LNCaP clone FGC (cell line): Measurements from ENCODE around the gene KRTAP10-11.
"Not testable (repeated sequence)": the region's sequence is repeated elsewhere in the genome, so short reads cannot be mapped to it uniquely, and the experiment has no call there.

Experiments used
- DNase-seq: peaks from one replicate; pipeline ENCODE4 v3.0.0-alpha.2; 2011; ENCODE audit warnings: low read depth
- H3K4me3 ChIP-seq: 2 replicates; pipeline ENCODE4 v1.5.1; 2011; ENCODE audit warnings: mild to moderate bottlenecking, low read depth, low read length, control low read depth
- CTCF ChIP-seq: IDR thresholded peaks from 2 replicates; pipeline ENCODE4 v1.5.1; 2012; ENCODE audit warnings: mild to moderate bottlenecking; ENCODE audit not compliant: control insufficient read depth, insufficient read depth; ENCODE audit errors: extremely low read depth

Gene KRTAP10-11

GRCh38 chr21:44686000-44686781, 40.0 kb downstream of the KRTAP10-11 start:
- no peak for DNase-seq
- no peak overlapping the region for H3K4me3 ChIP-seq
- TF ChIP-seq CTCF, result no peak

- DNase-seq, result no peak
These were observed 40.8 kb downstream of the KRTAP10-11 start for GRCh38 chr21:44686843-44687561.

GRCh38 chr21:44687671-44688070, 41.5 kb downstream of the KRTAP10-11 start:
- TF ChIP-seq CTCF, result no peak
- H3K4me3 ChIP-seq, result no peak overlapping the region
- DNase-seq, result no peak

More at GRCh38 chr21:44686843-44687561, 40.8 kb downstream of the KRTAP10-11 start:
- TF ChIP-seq CTCF, result no peak
- no peak overlapping the region for H3K4me3 ChIP-seq

GRCh38 chr21:44689740-44690139, 43.5 kb downstream of the KRTAP10-11 start:
- DNase-seq, H3K4me3 ChIP-seq: not testable (repeated sequence)

- H3K4me3 ChIP-seq, result no peak overlapping the region
- DNase-seq, result no peak
- no peak for TF ChIP-seq CTCF
These were observed 45.5 kb downstream of the KRTAP10-11 start for GRCh38 chr21:44691686-44692085.

GRCh38 chr21:44692798-44693512, 46.7 kb downstream of the KRTAP10-11 start:
- no peak for TF ChIP-seq CTCF
- no peak overlapping the region for H3K4me3 ChIP-seq
- no peak for DNase-seq

- DNase-seq, result no peak
- no peak for TF ChIP-seq CTCF
These were observed 48.6 kb downstream of the KRTAP10-11 start for GRCh38 chr21:44694776-44695175.

More at GRCh38 chr21:44694776-44695175, 48.6 kb downstream of the KRTAP10-11 start:
- no peak overlapping the region for H3K4me3 ChIP-seq
